ENCODE results near the gene ARMC3. TPM values are rescaled to one million over a fixed set of nuclear protein-coding genes. Genes with fewer than 3 reads are reported as not detected.
"Not testable (repeated sequence)": the region's sequence is repeated elsewhere in the genome, so short reads cannot be mapped to it uniquely, and the experiment has no call there.

ARMC3 gene
- polyA plus RNA-seq, 4 donors: 0.89 to 14.2 (median 12.8) TPM

DNA sequence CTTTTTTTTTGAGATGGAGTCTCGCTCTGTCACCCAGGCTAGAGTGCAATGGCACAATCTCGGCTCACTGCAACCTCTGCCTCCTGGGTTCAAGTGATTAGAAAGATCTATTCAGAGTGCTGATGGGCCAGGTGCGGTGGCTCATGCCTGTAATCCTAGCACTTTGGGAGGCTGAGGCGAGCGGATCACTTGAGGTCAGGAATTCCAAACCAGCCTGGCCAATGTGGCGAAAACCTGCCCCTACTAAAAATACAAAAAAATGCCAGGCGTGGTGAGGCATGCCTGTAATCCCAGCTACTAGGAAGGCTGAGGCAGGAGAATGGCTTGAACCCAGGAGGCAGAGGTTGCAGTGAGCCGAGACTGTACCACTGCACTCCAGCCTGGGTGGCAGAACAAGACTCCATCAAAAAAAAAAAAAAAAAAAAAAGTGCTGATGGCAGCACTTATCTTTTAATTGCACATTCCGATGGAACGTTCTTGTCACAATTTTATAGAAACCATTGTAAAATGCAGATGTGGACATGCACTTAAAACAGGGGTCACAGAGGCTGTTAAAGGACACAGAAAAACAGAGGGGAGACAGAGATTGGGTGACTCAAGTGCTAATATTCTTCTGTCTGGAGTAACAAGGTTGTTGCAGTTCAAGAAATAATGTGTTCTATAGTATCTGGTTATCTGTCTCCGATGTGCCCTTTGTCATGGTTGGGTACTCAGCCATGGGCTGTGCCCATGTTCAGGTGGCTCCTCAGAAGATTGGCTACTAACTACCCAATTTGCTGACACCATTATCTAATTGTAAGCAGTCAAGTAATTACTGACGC is 142.4 kb downstream of the ARMC3 start:
- not testable (repeated sequence) for DNase-seq (ENCODE audit: low read depth in 4 of 4, low spot score in 3 of 4)

DNA sequence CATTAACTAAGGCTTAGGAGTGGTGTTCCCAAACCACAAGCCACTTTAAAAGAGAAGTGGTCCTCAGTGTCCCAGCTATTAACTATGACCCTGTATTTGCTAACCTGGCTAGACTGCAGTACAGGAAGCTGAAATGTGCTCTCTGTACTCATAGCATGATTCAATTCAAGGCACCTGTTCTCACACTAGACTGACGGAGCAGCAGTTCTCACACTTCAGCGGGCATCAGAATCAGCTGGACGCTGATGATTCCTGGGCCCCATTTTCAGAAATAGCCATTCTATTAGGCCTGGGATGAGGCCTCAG is 143.0 kb downstream of the ARMC3 start:
- DNase-seq (ENCODE audit: low read depth in 4 of 4, low spot score in 3 of 4): no peak

DNA sequence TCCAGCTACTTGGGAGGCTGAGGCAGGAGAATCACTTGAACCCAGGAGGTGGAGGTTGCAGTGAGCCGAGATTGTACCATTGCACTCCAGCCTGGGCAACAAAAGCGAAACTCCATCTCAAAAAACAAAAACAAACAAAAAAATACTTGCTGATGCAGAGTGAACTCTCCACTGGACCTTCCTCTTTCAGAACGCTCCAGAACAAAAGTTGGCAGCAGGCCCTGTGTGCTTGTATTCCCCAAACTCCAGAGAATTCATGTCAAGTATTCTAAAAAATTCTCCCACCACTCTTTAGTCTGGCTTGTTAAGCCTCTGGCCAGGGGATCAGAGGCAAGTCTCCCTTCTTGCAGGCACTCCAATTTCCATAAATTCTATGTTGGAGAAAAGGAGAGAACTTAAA is 144.7 kb downstream of the ARMC3 start:
- DNase-seq (ENCODE audit: low read depth in 4 of 4, low spot score in 3 of 4): not testable (repeated sequence)

DNA sequence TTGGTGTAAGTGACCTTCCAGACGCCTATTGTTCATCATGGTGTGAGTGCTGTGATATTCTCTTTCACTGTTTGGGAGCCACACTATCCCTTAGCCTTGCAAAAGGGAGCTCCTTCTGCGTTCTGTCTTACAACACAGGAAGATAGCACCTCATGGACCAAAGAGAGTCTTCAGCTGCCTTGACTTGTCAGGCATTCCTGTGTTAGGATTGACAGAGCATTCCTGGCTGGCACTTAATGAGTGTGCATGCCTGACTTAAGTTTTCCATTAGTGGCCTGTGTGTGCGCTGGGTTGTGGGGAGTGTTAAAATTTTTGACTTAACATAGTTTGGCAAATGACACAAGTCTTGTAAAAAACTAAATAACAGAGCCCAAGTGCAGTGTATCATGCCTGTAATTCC is 145.7 kb downstream of the ARMC3 start:
- no peak for DNase-seq (ENCODE audit: low read depth in 4 of 4, low spot score in 3 of 4)

DNA sequence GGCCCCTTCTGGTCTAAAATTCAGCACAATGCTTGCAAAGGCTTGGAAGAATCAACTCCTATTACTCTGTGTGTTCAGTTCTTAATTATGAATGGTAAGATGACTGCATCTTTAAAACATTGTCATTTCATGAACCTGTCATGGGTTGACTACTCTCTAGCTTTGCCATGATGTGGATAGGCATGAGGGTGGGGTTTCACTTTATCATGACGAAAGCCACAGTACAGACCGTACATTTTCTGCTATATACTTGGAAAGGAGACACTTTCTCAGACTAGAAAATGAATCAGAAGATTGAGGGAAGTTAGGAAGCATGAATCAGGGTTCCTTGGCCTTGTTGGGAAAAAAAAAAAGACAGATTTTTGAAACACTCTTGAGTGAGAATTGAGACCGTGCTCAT is 147.8 kb downstream of the ARMC3 start:
- no peak for DNase-seq (ENCODE audit: low read depth in 4 of 4, low spot score in 3 of 4)

DNA sequence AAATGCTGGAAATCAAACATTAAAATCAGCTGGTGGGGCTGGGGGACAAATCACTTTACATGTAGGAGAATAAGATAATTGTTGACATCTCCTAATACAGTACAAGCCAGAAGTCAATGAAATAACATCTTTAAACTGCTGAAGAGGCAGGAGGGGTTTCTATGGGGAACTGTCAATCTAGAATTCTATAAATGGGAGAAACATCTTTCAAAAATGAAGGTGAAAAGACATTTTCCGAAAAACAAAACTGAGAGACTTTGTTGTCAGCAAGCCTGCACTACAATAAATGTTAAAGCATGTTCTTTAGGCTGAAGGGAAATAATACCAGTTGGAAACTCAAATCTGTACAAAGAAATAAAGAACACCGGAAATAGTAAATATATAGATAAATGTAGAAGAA is 150.3 kb downstream of the ARMC3 start:
- no peak for DNase-seq (ENCODE audit: low read depth in 4 of 4, low spot score in 3 of 4)

DNA sequence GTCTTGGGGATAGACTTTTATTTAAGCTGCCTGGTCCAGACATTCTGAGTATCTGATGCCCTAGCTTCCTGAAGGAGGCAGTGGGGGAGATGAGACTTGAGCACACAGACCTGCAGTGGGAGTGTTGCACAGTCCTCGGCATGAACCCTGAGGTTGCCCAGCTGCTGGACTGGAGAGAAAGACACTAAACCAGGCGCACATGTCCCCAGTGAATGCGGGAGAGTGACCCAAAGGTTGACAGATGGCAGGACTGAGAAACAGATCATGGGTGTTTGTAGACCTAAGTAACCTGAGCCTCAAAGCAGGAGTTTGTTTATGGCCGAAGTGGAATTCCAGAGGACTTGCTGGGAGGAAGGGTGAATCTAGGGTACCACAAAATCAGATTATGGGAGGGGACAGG is 151.8 kb downstream of the ARMC3 start:
- DNase-seq (ENCODE audit: low read depth in 4 of 4, low spot score in 3 of 4): no peak

DNA sequence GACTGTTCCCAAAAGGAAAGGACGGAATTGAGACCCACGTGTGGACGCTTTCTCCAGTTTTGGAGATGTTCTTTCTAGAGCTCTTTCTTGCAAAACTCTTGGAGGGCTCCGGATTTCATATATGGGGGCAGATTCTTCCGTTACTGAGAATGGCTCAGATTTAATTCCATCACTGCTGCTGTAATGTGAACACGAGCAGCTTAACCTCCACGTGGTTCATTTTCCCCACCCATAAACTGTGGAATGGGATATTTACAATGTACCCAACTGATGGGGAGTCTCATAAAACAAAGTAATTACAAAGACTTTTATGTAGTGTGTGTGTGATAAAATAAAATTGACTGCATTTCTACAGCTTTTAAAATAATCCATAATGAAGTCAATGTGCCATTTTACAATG is 152.4 kb downstream of the ARMC3 start:
- no peak for DNase-seq (ENCODE audit: low read depth in 4 of 4, low spot score in 3 of 4)

DNA sequence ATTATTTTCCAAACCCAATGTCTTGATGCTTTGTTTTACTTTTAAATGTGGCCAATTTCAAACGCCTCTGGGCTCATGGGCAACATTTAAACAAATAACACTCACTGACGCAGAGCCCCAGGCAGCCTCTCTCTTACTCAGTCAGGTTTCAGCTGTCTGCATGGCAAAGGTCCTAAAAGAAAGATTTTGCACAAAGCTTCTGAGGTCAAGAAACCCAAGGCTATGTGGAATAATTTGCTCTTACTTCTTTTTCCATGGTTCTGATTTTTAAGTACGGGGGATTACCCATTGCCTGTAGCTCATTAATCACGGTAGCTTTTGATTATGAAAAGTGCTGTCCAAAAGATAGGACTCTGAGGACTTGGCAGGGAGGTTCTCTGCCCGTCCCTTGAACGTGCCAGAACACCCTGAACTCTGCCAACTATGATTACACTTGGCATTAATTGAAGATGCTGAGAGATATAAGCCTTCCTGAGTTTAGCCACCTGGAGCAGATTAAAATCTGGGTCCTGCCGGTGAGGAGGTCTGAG is 153.4 kb downstream of the ARMC3 start:
- no peak for DNase-seq (ENCODE audit: low read depth in 4 of 4, low spot score in 3 of 4)

DNA sequence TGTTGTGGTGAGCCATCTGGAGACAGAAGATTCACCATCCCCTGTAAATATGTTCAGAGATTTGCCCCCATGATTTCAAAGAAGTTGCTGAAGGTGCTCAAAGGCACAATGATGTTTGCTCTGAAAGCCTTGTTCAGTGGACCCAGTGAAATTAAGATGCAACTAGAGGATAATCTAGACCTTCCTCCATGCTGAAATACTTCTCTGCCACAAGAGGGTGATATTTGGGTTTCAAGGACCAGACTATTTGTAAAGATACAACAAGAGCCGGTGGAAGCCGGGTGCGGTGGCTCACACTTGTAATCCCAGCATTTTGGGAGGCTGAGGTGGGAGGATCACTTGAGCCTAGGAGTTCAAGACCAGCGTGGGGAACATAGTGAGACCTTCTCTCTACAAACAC is 154.0 kb downstream of the ARMC3 start:
- DNase-seq (ENCODE audit: low read depth in 4 of 4, low spot score in 3 of 4): no peak

Other genes with a start within 250 kb of the ARMC3 start
- gene PIP4K2A, start 213.5 kb upstream of the ARMC3 start, polyA plus RNA-seq (ENCODE audit: insufficient read length in 4 of 4): 10 to 100 TPM; 22.6 to 30.6 (median 28.8) TPM
- 10 to 100 TPM; 34.4 to 47.6 (median 45.8) TPM for gene MSRB2, start 167.5 kb downstream of the ARMC3 start, polyA plus RNA-seq (ENCODE audit: insufficient read length in 4 of 4)